HG03139 (cell line): ENCODE results near the gene ING1.

Source experiments
- ATAC-seq: cut with Tn5 transposase; IDR thresholded peaks from one replicate; pipeline ENCODE4 v1.9.1; 2021; ENCODE audit not compliant: unreplicated experiment

Gene ING1

DNA sequence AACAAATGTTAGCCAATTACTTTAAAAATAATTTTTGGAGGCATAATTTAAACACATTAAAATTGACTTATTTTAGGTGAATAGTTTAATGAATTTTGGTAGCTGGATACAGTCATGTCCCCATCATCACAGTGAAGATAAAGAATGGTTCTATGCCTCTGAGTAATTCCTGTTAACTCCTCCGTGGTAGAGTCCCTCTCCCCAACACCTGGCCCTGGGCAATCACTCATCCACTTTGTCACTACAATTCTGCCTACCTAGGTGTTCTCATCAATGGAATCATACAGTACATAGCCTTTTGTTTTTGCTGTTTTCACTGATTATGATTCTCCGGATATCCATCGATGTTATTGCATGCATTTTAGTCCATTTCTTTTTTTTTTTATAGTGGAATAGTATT, 55.6 kb downstream of the ING1 start:
- ATAC-seq, result no peak

DNA sequence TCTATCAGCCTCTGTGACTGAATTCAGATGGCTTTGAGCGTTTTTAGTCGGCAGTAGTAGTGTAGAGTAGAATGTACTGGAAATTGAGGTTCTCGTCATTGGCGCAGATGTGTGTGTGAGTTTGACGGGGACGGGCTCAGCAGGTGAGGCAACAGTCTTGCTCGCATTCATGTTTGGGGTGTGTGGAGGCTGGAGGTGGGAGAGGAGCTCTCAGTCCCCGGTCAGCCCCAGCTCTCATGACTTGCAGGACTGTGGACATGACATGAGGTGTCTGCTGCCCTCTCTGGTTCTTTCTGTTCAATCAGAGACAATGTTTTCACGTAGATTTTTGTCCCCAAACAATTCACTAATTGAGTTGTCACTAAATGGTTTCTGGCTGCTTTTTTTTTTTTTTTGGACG, 57.2 kb downstream of the ING1 start:
- ATAC-seq, result no peak

- ATAC-seq, result no peak
Measured at GRCh38 chr13:110771194-110771593, 57.7 kb downstream of the ING1 start.

GRCh38 chr13:110772091-110772984, 58.8 kb downstream of the ING1 start:
- no peak for ATAC-seq
